WI38 (cell line): ENCODE results near the gene PSD.

Experiments used
- H3K4me3 ChIP-seq: 2 replicates; pipeline ENCODE4 v1.5.1; 2011; ENCODE audit warnings: low read depth, mild to moderate bottlenecking, control low read depth, low read length
- TF ChIP-seq, protein P1 (sequence below): IDR thresholded peaks from 2 replicates; pipeline ENCODE4 v1.5.1; 2012; ENCODE audit warnings: low read depth, mild to moderate bottlenecking, control low read depth, low read length

The PSD gene

DNA sequence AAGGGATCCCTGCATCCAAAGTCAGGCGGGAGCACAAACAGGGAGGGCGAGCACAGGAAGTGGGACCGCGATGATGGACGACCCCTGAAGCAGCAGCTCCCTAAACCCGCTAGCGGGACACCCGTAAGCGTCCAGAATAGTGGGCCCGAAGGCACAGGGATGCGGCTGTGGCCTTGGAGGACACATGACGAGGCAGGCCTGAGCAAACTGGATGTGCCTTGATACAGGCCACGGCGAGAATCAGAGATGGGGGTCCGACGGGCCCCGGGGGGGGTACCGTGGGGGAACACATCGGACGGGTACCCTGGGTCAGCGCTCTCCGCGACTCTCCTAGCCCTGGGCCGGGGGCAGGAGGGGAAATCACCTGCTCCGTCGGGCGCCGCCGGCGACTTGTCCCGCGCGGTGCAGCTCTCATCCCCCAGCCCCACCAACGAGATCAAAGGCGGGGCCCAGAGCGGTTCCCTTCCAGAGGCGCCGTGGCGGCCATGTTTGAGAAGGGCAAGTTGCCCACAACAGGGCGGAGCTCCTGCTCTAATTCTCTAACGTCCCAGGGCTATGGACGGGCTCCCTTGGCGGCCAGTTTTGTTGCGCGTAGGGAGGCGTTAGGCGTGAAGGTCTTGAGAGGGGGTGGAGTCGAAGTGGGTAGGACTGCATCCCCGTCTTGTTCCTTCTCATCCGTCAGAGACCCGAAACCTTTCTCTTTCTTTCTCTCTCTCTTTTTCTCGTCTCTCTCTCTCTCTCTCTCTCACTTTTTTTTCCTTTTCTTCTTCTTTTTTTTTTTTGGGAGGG lies 13.8 kb upstream of the PSD start, which contains the start of gene CUEDC2:
CUEDC2 (minus strand) TSS at position 413 of the 789 bp plus-strand sequence. CDS start 7,386 bp downstream, outside the sequence.
- TF ChIP-seq, protein P1, sequence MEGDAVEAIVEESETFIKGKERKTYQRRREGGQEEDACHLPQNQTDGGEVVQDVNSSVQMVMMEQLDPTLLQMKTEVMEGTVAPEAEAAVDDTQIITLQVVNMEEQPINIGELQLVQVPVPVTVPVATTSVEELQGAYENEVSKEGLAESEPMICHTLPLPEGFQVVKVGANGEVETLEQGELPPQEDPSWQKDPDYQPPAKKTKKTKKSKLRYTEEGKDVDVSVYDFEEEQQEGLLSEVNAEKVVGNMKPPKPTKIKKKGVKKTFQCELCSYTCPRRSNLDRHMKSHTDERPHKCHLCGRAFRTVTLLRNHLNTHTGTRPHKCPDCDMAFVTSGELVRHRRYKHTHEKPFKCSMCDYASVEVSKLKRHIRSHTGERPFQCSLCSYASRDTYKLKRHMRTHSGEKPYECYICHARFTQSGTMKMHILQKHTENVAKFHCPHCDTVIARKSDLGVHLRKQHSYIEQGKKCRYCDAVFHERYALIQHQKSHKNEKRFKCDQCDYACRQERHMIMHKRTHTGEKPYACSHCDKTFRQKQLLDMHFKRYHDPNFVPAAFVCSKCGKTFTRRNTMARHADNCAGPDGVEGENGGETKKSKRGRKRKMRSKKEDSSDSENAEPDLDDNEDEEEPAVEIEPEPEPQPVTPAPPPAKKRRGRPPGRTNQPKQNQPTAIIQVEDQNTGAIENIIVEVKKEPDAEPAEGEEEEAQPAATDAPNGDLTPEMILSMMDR = no peak
- H3K4me3 ChIP-seq = peak within 1 kb of the TSS; percentile 75

DNA sequence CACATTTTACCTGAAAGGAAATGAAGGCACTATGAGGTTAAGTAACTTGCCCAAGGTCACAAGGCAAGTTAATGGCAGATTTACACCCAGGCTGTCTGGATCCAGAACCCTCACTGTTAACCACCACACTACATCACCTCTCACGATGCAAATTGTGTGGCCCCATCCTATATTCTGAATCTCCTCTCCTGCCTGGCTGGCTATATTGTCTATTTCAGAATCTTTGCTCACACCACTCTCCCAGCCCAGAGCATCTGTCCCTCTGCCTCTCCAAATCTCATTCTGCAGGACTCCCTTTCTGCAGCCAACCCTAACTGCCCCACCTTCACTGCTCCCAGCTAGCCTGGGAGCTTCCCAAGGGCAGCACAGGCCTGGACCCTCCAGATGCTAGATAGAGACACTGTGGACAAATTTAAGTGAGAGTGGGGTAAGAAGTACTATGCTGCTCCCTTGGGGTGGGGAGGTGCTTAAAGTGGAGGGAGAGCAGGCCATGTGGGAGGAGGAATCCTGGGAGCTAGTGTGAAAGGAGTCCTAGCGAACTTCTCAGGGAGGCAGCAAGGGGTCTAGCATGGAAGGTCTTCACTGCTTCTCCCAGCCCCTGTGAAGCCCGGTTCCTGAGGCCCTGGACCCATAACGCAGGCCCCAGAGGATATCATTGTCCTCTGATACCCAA lies 13.0 kb upstream of the PSD start:
- peak overlapping the region; percentile 75 for H3K4me3 ChIP-seq
- TF ChIP-seq, protein P1 = no peak

DNA sequence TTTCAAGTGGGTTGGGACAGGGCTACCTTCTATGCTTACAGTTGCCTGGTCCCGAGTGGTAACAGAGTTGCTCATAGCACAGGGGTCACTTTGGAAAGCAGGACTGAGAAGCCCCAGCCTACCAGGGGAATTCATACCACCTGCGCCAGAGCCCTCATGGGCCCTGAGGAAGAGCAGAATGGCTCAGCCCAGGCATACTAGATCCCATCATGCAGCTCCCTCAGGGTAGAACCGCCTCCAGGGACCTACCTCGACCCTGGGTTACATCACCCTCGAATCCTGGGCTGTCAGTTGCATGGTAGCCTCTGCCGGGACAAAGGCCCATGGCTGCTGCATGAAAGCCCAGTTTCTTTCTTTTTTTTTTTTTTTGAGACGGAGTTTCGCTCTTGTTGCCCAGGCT lies 10.9 kb upstream of the PSD start:
- H3K4me3 ChIP-seq = no peak overlapping the region

DNA sequence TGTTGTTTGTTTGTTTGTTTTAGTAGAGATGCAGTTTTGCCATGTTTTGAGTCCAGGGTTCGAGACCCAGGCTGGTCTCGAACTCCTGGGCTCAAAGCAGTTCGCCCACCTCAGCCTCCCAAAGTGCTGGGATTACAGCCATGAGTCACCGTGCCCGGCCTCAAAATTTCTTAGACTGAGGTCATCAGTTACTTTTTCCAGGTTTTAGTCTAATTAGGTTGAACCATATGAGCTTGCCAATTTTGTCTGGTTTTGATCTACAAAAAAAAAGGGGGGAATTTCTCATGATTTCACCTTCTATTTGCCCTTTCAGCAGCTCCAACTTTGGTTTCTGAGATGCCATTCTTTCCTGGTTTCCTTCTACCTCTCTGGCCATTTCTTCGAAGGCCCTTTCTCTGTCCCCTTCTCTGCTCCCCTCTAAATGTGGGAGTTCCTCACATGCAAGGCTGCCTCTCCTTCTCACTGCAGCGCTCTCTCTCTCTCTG lies 8.3 kb upstream of the PSD start:
- TF ChIP-seq, protein P1 = no peak
- H3K4me3 ChIP-seq = no peak overlapping the region

More for the DNA sequence above, 10.9 kb upstream of the PSD start:
- TF ChIP-seq, protein P1 = no peak

DNA sequence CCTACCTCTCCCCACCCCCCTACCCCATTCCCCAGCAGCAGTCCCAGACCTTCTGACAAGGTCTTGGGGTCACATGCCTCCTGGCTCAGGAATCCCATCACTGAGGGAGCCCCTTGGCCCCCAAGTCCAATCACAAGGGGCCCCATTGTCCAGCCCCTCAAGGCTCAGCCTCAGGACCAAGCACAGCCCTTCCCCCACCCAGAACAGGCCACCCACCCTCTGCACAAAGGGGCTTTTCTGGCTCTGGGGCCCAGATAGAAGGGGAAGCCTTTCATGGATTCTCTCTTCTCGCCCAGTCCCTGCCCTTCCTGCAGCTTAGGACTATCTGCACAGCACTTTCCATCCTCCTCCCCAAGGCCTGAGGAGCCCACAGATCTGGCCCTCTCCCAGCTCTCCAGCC lies 6.9 kb upstream of the PSD start:
- TF ChIP-seq, protein P1 = no peak
- H3K4me3 ChIP-seq = no peak overlapping the region

DNA sequence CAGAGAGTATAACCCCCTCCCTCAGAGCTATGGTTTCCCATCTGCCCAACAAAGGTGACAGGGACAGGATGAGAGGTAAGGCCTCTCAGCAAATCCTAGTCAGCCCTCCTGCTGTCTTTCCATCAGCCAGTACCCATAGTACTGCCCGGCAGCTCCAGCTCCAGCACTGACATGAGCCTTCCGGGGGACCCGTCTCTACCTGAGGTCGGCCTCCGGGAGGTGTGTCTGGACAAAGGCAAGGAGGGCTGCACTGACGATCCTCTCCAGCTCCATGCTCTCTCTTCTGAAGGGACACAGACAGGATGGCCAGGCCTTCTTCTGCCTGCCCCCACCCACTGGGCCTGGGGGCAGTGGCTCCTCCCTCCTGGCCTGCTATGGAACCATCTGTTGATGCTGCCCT lies 6.3 kb upstream of the PSD start:
- TF ChIP-seq, protein P1 = no peak
- H3K4me3 ChIP-seq = no peak overlapping the region

DNA sequence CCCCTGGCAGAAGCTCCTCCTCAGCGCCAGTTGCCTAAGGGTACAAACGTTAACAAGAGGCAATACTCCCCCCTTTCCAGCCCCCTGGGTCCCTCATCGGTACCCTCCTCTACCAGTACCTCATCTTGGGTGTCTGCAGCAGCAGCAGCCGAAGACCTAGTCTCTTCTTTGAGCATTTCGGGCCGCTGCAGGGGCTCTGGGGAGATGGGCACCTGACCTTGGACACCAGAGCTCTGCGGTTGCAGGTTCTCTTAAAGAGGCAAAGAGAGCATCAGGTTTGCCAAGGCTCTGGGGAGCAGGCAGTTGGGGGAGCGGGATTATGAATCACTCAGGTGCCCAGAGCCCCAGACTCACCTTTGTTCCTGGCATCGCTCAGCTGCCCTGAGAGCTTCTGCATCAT lies 5.6 kb upstream of the PSD start:
- TF ChIP-seq, protein P1 = no peak
- no peak overlapping the region for H3K4me3 ChIP-seq
